ENCODE data around the gene POFUT1.

The POFUT1 gene

GRCh38 chr20:32227744-32228688, 20.3 kb downstream of the POFUT1 start:
- no peak for TF ChIP-seq CTCF (conservative IDR thresholded peaks at IDR 0.05)
- no peak for TF ChIP-seq ZFX (IDR thresholded peaks at IDR 0.05)
- H3K27ac ChIP-seq: no peak overlapping the region

DNA sequence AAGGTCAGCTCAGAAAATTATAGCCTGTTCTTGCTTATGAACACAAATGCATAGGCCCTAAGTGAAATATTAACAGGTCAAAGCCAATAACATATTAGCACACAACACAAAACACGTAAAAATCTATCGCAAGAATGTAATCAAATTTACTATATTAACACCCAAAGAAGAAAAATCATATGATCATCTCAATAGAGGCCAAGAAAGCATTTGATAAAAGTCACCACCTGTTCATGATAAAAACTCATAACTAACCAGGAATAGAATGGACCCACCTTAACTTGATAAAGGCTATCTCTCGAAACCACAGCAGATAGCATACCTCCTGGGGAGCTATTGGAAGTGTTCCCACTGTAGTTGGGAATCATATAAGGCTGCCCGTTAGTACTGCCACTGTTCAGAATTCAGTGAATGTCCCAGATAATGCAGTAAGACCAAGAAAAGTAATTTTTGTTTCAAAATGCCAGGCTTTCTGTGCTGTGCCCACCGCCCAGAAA, 21.6 kb downstream of the POFUT1 start:
- no peak for TF ChIP-seq CTCF (conservative IDR thresholded peaks at IDR 0.05)
- TF ChIP-seq ZFX (IDR thresholded peaks at IDR 0.05): no peak
- H3K27ac ChIP-seq: no peak overlapping the region

DNA sequence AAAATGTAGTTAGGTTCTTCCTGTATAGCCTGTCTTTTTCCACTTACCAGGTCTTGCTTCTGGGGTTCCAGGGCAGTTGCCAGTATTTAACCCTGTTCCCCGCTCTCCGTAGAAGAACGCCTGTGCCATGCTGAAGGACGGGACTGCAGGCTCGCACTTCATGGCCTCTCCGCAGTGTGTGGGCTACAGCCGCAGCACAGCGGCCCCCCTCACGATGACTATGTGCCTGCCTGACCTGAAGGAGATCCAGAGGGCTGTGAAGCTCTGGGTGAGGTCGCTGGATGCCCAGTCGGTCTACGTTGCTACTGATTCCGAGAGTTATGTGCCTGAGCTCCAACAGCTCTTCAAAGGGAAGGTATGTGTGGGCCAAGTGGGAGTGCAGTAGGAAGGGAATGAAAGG, 23.0 kb downstream of the POFUT1 start:
- TF ChIP-seq ZFX (IDR thresholded peaks at IDR 0.05): no peak
- no peak overlapping the region for H3K27ac ChIP-seq

DNA sequence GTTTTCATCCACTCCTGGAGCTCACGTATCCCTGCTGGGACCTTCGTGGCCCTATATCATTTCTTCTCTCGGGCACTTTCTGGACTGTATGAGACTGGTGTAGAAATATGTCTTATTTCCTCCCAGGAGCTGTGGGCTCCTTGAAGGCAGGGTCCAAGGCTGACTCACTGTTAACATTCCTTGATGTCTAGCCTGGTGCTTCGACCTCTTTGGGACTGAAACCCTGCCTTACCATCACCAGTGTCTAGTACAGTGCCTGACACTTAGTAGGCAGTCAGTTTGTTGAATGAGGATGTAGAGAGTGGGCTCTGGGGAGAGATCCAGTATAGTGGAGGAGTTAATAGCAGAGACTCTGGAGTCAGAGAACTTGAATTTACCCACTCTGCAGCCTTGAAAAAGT, 23.6 kb downstream of the POFUT1 start:
- no peak overlapping the region for H3K27ac ChIP-seq
- TF ChIP-seq CTCF (conservative IDR thresholded peaks at IDR 0.05) (no peak), ZFX (IDR thresholded peaks at IDR 0.05) (no peak)

DNA sequence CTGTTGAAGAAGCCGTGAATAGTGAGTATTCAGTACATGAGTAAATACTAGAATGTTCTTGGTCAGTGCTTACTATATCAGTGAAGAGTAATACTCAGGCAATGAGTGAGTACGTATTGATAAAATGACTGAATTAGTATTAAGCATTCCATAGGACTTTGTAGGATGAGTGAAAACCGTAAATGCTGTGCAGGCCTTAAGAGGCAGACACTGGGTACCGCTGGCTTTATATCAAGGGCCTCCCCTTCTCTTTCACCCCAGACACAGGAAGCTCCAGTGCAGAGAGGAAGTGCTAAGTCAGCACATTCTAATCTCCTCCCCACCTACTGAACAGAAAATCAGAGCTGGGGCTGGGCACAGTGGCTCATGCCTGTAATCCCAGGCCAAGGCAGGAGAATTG, 24.2 kb downstream of the POFUT1 start:
- TF ChIP-seq ZFX (IDR thresholded peaks at IDR 0.05): no peak
- no peak for TF ChIP-seq CTCF (conservative IDR thresholded peaks at IDR 0.05)
- H3K27ac ChIP-seq: no peak overlapping the region

DNA sequence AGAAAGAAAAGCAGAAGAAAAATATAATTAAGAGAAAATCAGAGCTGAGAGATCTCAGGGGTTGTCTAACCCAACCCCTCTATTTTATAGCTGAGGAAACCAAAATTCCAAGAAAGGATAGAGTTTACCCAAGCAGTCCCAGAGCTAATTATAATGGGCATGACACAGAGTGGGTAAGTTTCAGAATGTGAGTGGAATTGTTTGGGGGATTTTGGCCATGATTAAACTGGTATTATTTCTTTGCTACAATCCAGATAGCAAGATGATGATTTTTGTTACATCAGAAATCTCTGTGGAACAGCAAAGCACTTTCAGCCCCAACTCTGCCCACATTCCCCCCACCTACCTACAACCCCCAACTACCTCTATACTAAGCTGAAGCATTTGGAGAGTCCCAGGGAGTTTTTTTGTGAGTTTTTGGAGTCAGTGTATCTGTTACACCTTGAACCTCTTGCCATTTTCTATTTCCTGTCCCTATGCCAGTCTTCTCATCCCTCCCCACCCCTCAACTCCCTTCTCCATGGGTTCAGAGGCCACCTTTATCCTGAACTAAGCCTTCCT, 24.7 kb downstream of the POFUT1 start:
- TF ChIP-seq ZFX (IDR thresholded peaks at IDR 0.05) (no peak), CTCF (conservative IDR thresholded peaks at IDR 0.05) (no peak)
- no peak overlapping the region for H3K27ac ChIP-seq

GRCh38 chr20:32233286-32233685, 25.6 kb downstream of the POFUT1 start:
- H3K27ac ChIP-seq: no peak overlapping the region

More at GRCh38 chr20:32233286-32233685, 25.6 kb downstream of the POFUT1 start:
- TF ChIP-seq CTCF (conservative IDR thresholded peaks at IDR 0.05) (no peak), ZFX (IDR thresholded peaks at IDR 0.05) (no peak)
